HL-60 (cell line): ENCODE results near the gene RPP30.

Experiments used
- GABPA ChIP-seq: IDR thresholded peaks from 2 replicates; pipeline ENCODE4 v1.6.1; 2012; ENCODE audit warnings: low read depth
- POLR2AphosphoS5 ChIP-seq: IDR thresholded peaks from 2 replicates; pipeline ENCODE4 v1.6.1; 2012; ENCODE audit warnings: low read depth
- REST ChIP-seq: IDR thresholded peaks from 2 replicates; pipeline ENCODE4 v1.6.1; 2012; ENCODE audit warnings: low read depth; ENCODE audit not compliant: insufficient replicate concordance
- SPI1 ChIP-seq: IDR thresholded peaks from 2 replicates; pipeline ENCODE4 v1.6.1; 2012; ENCODE audit warnings: low read depth, mild to moderate bottlenecking, borderline replicate concordance
- TF ChIP-seq, protein P1 (sequence below): IDR thresholded peaks from one replicate; pipeline ENCODE4 v1.5.1; 2011; ENCODE audit warnings: low read length, control low read depth, inconsistent platforms; ENCODE audit not compliant: insufficient read depth

- TF ChIP-seq, protein P1, sequence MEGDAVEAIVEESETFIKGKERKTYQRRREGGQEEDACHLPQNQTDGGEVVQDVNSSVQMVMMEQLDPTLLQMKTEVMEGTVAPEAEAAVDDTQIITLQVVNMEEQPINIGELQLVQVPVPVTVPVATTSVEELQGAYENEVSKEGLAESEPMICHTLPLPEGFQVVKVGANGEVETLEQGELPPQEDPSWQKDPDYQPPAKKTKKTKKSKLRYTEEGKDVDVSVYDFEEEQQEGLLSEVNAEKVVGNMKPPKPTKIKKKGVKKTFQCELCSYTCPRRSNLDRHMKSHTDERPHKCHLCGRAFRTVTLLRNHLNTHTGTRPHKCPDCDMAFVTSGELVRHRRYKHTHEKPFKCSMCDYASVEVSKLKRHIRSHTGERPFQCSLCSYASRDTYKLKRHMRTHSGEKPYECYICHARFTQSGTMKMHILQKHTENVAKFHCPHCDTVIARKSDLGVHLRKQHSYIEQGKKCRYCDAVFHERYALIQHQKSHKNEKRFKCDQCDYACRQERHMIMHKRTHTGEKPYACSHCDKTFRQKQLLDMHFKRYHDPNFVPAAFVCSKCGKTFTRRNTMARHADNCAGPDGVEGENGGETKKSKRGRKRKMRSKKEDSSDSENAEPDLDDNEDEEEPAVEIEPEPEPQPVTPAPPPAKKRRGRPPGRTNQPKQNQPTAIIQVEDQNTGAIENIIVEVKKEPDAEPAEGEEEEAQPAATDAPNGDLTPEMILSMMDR: no peak
- TF ChIP-seq REST (no peak), GABPA (no peak), POLR2AphosphoS5 (no peak), SPI1 (no peak)
Observed at GRCh38 chr10:90947030-90947960, 75.5 kb downstream of the RPP30 start.
